Liver (tissue), 3 donors: ENCODE data around the gene RPL39L.
A peak's percentile ranks its signal among the peaks of the same experiment; 100 is the strongest.

Source experiments
- CTCF ChIP-seq: fragments of 150-350 bp; IDR thresholded peaks from 2 replicates; pipeline ENCODE4 v1.5.1; 2017; ENCODE audit warnings: improper control_type of control experiment, low read depth, low read length; ENCODE audit not compliant: missing input control
- GABPA ChIP-seq, 2 donors: IDR thresholded peaks in 1 of 2; conservative IDR thresholded peaks in 1 of 2; 2 replicates each; pipeline ENCODE4 v1.6.1; 2016; ENCODE audit warnings: antibody characterized with exemption in 2 of 2, mild to moderate bottlenecking in 1 of 2, moderate library complexity in 1 of 2
- HNF4A ChIP-seq, 2 donors: conservative IDR thresholded peaks; 2 replicates each; pipeline ENCODE4 v1.6.1; 2016; ENCODE audit warnings: antibody characterized with exemption in 2 of 2, mild to moderate bottlenecking in 2 of 2
- HNF4G ChIP-seq: IDR thresholded peaks from 2 replicates; pipeline ENCODE4 v1.6.1; 2016; ENCODE audit warnings: antibody characterized with exemption
- JUND ChIP-seq, 2 donors: IDR thresholded peaks; 2 replicates each; pipeline ENCODE4 v1.6.1; 2016; ENCODE audit warnings: antibody characterized with exemption in 2 of 2
- MAX ChIP-seq: IDR thresholded peaks from 2 replicates; pipeline ENCODE4 v1.6.1; 2016; ENCODE audit warnings: antibody characterized with exemption
- RAD21 ChIP-seq, 2 donors: IDR thresholded peaks; 2 replicates each; pipeline ENCODE4 v1.6.1; 2016; ENCODE audit warnings: antibody characterized with exemption in 2 of 2, mild to moderate bottlenecking in 2 of 2
- RXRA ChIP-seq, 2 donors: IDR thresholded peaks; 2 replicates each; pipeline ENCODE4 v1.6.1; 2017 to 2018; ENCODE audit warnings: antibody characterized with exemption in 2 of 2, mild to moderate bottlenecking in 1 of 2
- SP1 ChIP-seq: IDR thresholded peaks from 2 replicates; pipeline ENCODE4 v1.6.1; 2018; ENCODE audit warnings: antibody characterized with exemption, mild to moderate bottlenecking
- TAF1 ChIP-seq: conservative IDR thresholded peaks from 2 replicates; pipeline ENCODE4 v1.6.1; 2016; ENCODE audit warnings: antibody characterized with exemption, mild to moderate bottlenecking
- YY1 ChIP-seq: IDR thresholded peaks from 2 replicates; pipeline ENCODE4 v1.6.1; 2016; ENCODE audit warnings: antibody characterized with exemption, mild to moderate bottlenecking
- TF ChIP-seq, protein P1 (sequence below): IDR thresholded peaks from 2 replicates; pipeline ENCODE4 v1.6.1; 2016; ENCODE audit warnings: antibody characterized with exemption, mild to moderate bottlenecking
- TF ChIP-seq, protein P2 (sequence below): IDR thresholded peaks from 2 replicates; pipeline ENCODE4 v1.6.1; 2016; ENCODE audit warnings: antibody characterized with exemption
- donor health status: healthy.
- donor health status: healthy.

DNA sequence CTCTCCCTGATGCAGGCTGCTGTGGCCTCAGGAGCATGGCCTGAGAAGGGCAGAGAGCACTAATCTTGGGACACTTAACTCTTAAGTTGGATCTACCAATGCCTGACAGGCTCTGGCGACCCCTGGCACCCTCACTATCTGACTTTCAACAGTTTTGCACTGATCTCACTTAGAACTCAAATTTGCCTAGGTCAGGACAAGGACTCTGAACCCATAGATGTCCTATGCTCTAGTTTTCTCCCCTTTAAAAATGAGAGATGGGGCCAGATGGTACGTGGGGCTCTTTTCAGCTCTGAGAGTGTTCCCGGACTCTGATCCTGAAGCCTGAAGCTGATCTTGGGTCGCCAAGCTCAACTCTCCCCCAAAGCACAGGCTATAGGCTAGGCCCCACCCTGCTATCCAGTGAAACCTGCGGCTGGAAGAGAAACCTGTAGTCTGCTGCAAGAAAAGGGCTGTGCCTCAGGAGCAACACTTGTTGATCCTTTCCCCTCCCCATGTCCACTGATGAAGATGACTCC lies 65.7 kb downstream of the RPL39L start:
- TF ChIP-seq, protein P1, sequence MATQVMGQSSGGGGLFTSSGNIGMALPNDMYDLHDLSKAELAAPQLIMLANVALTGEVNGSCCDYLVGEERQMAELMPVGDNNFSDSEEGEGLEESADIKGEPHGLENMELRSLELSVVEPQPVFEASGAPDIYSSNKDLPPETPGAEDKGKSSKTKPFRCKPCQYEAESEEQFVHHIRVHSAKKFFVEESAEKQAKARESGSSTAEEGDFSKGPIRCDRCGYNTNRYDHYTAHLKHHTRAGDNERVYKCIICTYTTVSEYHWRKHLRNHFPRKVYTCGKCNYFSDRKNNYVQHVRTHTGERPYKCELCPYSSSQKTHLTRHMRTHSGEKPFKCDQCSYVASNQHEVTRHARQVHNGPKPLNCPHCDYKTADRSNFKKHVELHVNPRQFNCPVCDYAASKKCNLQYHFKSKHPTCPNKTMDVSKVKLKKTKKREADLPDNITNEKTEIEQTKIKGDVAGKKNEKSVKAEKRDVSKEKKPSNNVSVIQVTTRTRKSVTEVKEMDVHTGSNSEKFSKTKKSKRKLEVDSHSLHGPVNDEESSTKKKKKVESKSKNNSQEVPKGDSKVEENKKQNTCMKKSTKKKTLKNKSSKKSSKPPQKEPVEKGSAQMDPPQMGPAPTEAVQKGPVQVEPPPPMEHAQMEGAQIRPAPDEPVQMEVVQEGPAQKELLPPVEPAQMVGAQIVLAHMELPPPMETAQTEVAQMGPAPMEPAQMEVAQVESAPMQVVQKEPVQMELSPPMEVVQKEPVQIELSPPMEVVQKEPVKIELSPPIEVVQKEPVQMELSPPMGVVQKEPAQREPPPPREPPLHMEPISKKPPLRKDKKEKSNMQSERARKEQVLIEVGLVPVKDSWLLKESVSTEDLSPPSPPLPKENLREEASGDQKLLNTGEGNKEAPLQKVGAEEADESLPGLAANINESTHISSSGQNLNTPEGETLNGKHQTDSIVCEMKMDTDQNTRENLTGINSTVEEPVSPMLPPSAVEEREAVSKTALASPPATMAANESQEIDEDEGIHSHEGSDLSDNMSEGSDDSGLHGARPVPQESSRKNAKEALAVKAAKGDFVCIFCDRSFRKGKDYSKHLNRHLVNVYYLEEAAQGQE, result no peak
- TF ChIP-seq, protein P2, sequence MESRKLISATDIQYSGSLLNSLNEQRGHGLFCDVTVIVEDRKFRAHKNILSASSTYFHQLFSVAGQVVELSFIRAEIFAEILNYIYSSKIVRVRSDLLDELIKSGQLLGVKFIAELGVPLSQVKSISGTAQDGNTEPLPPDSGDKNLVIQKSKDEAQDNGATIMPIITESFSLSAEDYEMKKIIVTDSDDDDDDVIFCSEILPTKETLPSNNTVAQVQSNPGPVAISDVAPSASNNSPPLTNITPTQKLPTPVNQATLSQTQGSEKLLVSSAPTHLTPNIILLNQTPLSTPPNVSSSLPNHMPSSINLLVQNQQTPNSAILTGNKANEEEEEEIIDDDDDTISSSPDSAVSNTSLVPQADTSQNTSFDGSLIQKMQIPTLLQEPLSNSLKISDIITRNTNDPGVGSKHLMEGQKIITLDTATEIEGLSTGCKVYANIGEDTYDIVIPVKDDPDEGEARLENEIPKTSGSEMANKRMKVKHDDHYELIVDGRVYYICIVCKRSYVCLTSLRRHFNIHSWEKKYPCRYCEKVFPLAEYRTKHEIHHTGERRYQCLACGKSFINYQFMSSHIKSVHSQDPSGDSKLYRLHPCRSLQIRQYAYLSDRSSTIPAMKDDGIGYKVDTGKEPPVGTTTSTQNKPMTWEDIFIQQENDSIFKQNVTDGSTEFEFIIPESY, result no peak
- TF ChIP-seq CTCF (no peak), RAD21 (IDR thresholded peaks at IDR 0.05) (no peak), JUND (IDR thresholded peaks at IDR 0.05) (no peak), GABPA (IDR thresholded peaks at IDR 0.05 in 1 of 2, conservative IDR thresholded peaks at IDR 0.05 in 1 of 2) (no peak), HNF4G (no peak), TAF1 (no peak), HNF4A (conservative IDR thresholded peaks at IDR 0.05) (peak in 1 of 2 donors; percentile 43), MAX (no peak), YY1 (no peak), SP1 (no peak), RXRA (IDR thresholded peaks at IDR 0.05) (no peak)
